WTC11 (cell line): ENCODE measurements around the gene DEXI. TPM values are rescaled to one million over a fixed set of nuclear protein-coding genes. Genes with fewer than 3 reads are reported as not detected.

Source experiments
- ATF1 ChIP-seq: sonication (generic); formaldehyde crosslinking; IDR thresholded peaks from 2 replicates; pipeline ENCODE4 v1.8.1; 2023; ENCODE audit warnings: mild to moderate bottlenecking, moderate library complexity, missing genetic modification reagents
- ATF3 ChIP-seq: sonication (generic); formaldehyde crosslinking; conservative IDR thresholded peaks from 2 replicates; pipeline ENCODE4 v1.8.1; 2022; ENCODE audit warnings: mild to moderate bottlenecking, missing genetic modification reagents
- CREM ChIP-seq: sonication (generic); formaldehyde crosslinking; IDR thresholded peaks from 2 replicates; pipeline ENCODE4 v1.8.1; 2022; ENCODE audit warnings: mild to moderate bottlenecking, missing genetic modification reagents, moderate library complexity
- E2F5 ChIP-seq: sonication (generic); formaldehyde crosslinking; IDR thresholded peaks from 2 replicates; pipeline ENCODE4 v1.8.1; 2022; ENCODE audit warnings: mild to moderate bottlenecking, moderate library complexity, missing genetic modification reagents
- ELF4 ChIP-seq: sonication (generic); formaldehyde crosslinking; IDR thresholded peaks from 2 replicates; pipeline ENCODE4 v1.8.1; 2022; ENCODE audit warnings: low read depth, mild to moderate bottlenecking, moderate library complexity, missing genetic modification reagents
- FOXJ3 ChIP-seq: sonication (generic); formaldehyde crosslinking; IDR thresholded peaks from 2 replicates; pipeline ENCODE4 v1.9.0; 2021; ENCODE audit warnings: missing genetic modification reagents, mild to moderate bottlenecking, borderline replicate concordance
- JUN ChIP-seq: sonication (generic); formaldehyde crosslinking; IDR thresholded peaks from 2 replicates; pipeline ENCODE4 v1.8.0; 2023; ENCODE audit warnings: mild to moderate bottlenecking, missing genetic modification reagents
- NFYB ChIP-seq: sonication (generic); formaldehyde crosslinking; conservative IDR thresholded peaks from 2 replicates; pipeline ENCODE4 v1.8.0; 2022; ENCODE audit warnings: low read depth, missing genetic modification reagents
- NR2C2 ChIP-seq: sonication (generic); formaldehyde crosslinking; IDR thresholded peaks from 2 replicates; pipeline ENCODE4 v1.8.0; 2022; ENCODE audit warnings: mild to moderate bottlenecking, missing genetic modification reagents
- PRDM15 ChIP-seq: sonication (generic); formaldehyde crosslinking; IDR thresholded peaks from 2 replicates; pipeline ENCODE4 v1.8.0; 2022; ENCODE audit warnings: missing genetic modification reagents
- PREB ChIP-seq: sonication (generic); formaldehyde crosslinking; IDR thresholded peaks from 2 replicates; pipeline ENCODE4 v1.8.1; 2022; ENCODE audit warnings: mild to moderate bottlenecking, missing genetic modification reagents, moderate library complexity, borderline replicate concordance
- PRRX2 ChIP-seq: fragments of 250-450 bp; sonication (Bioruptor Pico); IDR thresholded peaks from 2 replicates; pipeline ENCODE4 v1.8.0; 2021; ENCODE audit warnings: mild to moderate bottlenecking
- RELA ChIP-seq: sonication (generic); formaldehyde crosslinking; IDR thresholded peaks from 2 replicates; pipeline ENCODE4 v1.8.1; 2022; ENCODE audit warnings: missing genetic modification reagents, mild to moderate bottlenecking, borderline replicate concordance
- SMAD3 ChIP-seq: sonication (generic); formaldehyde crosslinking; IDR thresholded peaks from 2 replicates; pipeline ENCODE4 v1.8.0; 2022; ENCODE audit warnings: missing genetic modification reagents, mild to moderate bottlenecking, borderline replicate concordance
- SMAD4 ChIP-seq: sonication (generic); formaldehyde crosslinking; IDR thresholded peaks from 2 replicates; pipeline ENCODE4 v1.8.0; 2022; ENCODE audit warnings: mild to moderate bottlenecking, missing genetic modification reagents
- SP1 ChIP-seq: sonication (generic); formaldehyde crosslinking; conservative IDR thresholded peaks from 2 replicates; pipeline ENCODE4 v1.8.1; 2022; ENCODE audit warnings: missing genetic modification reagents
- ZBTB21 ChIP-seq: sonication (generic); formaldehyde crosslinking; IDR thresholded peaks from 2 replicates; pipeline ENCODE4 v1.8.1; 2023; ENCODE audit warnings: mild to moderate bottlenecking, missing genetic modification reagents, borderline replicate concordance
- ZBTB43 ChIP-seq: sonication (generic); formaldehyde crosslinking; IDR thresholded peaks from 2 replicates; pipeline ENCODE4 v1.8.1; 2023; ENCODE audit warnings: mild to moderate bottlenecking, missing genetic modification reagents
- ZNF423 ChIP-seq: fragments of 250-450 bp; sonication (Bioruptor Pico); IDR thresholded peaks from 2 replicates; pipeline ENCODE4 v2.1.2; 2022; ENCODE audit warnings: mild to moderate bottlenecking, moderate library complexity
- total RNA-seq: library from RNA; stranded (reverse); gene quantifications from 3 replicates; pipeline ENCODE4 v1.2.3, GENCODE V29; 2021
- TF ChIP-seq, protein P1 (sequence below): sonication (generic); formaldehyde crosslinking; IDR thresholded peaks from 2 replicates; pipeline ENCODE4 v1.8.1; 2022; ENCODE audit warnings: missing genetic modification reagents, borderline replicate concordance
- TF ChIP-seq, protein P2 (sequence below): sonication (generic); formaldehyde crosslinking; IDR thresholded peaks from 2 replicates; pipeline ENCODE4 v1.8.0; 2023; ENCODE audit warnings: missing genetic modification reagents
- TF ChIP-seq, protein P3 (sequence below): fragments of 250-450 bp; sonication (Bioruptor Pico); IDR thresholded peaks from 2 replicates; pipeline ENCODE4 v1.9.0; 2021; ENCODE audit warnings: mild to moderate bottlenecking, borderline replicate concordance

The DEXI gene
- total RNA-seq, 1 experiment from 2014 or later: 33.7 TPM

DNA sequence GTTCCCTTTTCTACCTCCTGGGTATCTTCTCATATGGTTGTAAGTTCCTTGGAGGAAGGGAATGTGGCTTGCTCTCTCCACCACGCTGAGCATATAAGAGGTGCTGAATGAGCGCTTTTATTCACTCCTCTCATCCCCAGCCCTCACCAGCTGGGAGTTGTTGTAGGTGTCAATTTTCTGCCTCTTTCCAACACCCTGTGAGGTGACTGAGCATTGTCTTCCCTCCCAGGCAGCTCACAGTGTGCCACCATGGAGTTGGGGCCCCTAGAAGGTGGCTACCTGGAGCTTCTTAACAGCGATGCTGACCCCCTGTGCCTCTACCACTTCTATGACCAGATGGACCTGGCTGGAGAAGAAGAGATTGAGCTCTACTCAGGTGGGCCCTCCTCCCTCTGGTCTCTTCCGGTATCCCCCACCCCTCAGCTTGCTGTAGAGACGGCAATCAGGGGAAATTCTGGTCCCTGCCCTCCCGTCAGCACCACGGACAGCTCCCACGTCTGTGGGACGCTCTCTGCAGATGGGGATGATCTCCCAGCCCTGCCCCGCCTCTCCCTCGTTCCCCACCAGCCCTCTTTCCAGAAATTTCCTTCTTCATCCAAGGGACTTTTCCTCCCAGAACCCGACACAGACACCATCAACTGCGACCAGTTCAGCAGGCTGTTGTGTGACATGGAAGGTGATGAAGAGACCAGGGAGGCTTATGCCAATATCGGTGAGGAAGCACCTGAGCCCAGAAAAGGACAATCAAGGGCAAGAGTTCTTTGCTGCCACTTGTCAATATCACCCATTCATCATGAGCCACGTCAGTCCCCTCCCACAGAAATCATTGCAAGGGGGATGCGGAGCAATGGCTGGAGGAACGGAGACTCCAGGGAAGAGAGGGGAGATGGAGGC, 47.0 kb downstream of the DEXI start (continued):
- TF ChIP-seq E2F5 (CRISPR knock-in tag): no peak
- TF ChIP-seq, protein P1, sequence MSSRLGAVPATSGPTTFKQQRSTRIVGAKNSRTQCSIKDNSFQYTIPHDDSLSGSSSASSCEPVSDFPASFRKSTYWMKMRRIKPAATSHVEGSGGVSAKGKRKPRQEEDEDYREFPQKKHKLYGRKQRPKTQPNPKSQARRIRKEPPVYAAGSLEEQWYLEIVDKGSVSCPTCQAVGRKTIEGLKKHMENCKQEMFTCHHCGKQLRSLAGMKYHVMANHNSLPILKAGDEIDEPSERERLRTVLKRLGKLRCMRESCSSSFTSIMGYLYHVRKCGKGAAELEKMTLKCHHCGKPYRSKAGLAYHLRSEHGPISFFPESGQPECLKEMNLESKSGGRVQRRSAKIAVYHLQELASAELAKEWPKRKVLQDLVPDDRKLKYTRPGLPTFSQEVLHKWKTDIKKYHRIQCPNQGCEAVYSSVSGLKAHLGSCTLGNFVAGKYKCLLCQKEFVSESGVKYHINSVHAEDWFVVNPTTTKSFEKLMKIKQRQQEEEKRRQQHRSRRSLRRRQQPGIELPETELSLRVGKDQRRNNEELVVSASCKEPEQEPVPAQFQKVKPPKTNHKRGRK (CRISPR knock-in tag): no peak
- 0 out of 2 replicates have a peak, but pooled peaks have one; percentile 52 for TF ChIP-seq PREB
- TF ChIP-seq ZBTB21 (CRISPR knock-in tag): 0 out of 2 replicates have a peak, but pooled peaks have one; percentile 61
- TF ChIP-seq NFYB (CRISPR knock-in tag): no peak
- TF ChIP-seq NR2C2 (CRISPR knock-in tag): no peak
- TF ChIP-seq SMAD3 (CRISPR knock-in tag): peak; percentile 86; the same call in 1 of the 2 replicates
- TF ChIP-seq FOXJ3 (CRISPR knock-in tag): no peak
- TF ChIP-seq, protein P2, sequence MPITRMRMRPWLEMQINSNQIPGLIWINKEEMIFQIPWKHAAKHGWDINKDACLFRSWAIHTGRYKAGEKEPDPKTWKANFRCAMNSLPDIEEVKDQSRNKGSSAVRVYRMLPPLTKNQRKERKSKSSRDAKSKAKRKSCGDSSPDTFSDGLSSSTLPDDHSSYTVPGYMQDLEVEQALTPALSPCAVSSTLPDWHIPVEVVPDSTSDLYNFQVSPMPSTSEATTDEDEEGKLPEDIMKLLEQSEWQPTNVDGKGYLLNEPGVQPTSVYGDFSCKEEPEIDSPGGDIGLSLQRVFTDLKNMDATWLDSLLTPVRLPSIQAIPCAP (CRISPR knock-in tag): no peak
- no peak for TF ChIP-seq SP1
- TF ChIP-seq ATF1: no peak
- 0 out of 2 replicates have a peak, but pooled peaks have one; percentile 62 for TF ChIP-seq JUN (CRISPR knock-in tag)
- peak; percentile 66; the same call in 1 of the 2 replicates for TF ChIP-seq SMAD4 (CRISPR knock-in tag)
- TF ChIP-seq RELA (CRISPR knock-in tag): peak; percentile 65; the same call in 1 of the 2 replicates
- no peak for TF ChIP-seq PRRX2
- no peak for TF ChIP-seq PRDM15 (CRISPR knock-in tag)
- TF ChIP-seq ELF4 (CRISPR knock-in tag): no peak
- TF ChIP-seq ATF3: no peak
- no peak for TF ChIP-seq ZBTB43 (CRISPR knock-in tag)
- TF ChIP-seq, protein P3, sequence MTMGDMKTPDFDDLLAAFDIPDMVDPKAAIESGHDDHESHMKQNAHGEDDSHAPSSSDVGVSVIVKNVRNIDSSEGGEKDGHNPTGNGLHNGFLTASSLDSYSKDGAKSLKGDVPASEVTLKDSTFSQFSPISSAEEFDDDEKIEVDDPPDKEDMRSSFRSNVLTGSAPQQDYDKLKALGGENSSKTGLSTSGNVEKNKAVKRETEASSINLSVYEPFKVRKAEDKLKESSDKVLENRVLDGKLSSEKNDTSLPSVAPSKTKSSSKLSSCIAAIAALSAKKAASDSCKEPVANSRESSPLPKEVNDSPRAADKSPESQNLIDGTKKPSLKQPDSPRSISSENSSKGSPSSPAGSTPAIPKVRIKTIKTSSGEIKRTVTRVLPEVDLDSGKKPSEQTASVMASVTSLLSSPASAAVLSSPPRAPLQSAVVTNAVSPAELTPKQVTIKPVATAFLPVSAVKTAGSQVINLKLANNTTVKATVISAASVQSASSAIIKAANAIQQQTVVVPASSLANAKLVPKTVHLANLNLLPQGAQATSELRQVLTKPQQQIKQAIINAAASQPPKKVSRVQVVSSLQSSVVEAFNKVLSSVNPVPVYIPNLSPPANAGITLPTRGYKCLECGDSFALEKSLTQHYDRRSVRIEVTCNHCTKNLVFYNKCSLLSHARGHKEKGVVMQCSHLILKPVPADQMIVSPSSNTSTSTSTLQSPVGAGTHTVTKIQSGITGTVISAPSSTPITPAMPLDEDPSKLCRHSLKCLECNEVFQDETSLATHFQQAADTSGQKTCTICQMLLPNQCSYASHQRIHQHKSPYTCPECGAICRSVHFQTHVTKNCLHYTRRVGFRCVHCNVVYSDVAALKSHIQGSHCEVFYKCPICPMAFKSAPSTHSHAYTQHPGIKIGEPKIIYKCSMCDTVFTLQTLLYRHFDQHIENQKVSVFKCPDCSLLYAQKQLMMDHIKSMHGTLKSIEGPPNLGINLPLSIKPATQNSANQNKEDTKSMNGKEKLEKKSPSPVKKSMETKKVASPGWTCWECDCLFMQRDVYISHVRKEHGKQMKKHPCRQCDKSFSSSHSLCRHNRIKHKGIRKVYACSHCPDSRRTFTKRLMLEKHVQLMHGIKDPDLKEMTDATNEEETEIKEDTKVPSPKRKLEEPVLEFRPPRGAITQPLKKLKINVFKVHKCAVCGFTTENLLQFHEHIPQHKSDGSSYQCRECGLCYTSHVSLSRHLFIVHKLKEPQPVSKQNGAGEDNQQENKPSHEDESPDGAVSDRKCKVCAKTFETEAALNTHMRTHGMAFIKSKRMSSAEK (CRISPR knock-in tag): no peak
- peak; percentile 23; the same call in 1 of the 2 replicates for TF ChIP-seq CREM (CRISPR knock-in tag)
- peak; percentile 56 for TF ChIP-seq ZNF423 (CRISPR knock-in tag)
